HG03342 (cell line): Measurements from ENCODE around the gene PRKN.
"Not testable (repeated sequence)": the region's sequence is repeated elsewhere in the genome, so short reads cannot be mapped to it uniquely, and the experiment has no call there.

ENCODE experiments used
- ATAC-seq: cut with Tn5 transposase; IDR thresholded peaks from one replicate; pipeline ENCODE4 v1.9.1; 2021; ENCODE audit warnings: mild to moderate bottlenecking, moderate library complexity; ENCODE audit not compliant: unreplicated experiment

The PRKN gene

DNA sequence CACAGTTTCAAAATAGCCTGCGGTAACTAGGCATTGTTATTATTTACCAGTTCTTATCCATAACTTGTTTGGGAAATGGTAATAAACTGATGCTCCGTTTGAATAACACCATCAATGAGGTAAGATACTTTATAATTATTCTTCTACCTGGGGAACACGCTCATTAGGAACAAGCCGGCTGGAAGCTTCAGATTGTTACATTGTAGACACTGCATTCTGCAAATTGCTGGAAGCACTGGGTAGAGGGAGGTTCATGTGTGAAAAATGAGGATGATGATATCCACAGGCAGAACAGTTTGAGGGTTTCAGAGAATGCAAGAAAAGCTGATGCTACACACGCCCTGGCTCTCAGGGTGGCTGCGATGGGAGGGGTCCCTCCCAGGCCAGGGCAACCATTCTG is 893.1 kb downstream of the PRKN start:
- ATAC-seq, result no peak

GRCh38 chr6:161833099-161833860 is 894.3 kb downstream of the PRKN start:
- no peak for ATAC-seq

DNA sequence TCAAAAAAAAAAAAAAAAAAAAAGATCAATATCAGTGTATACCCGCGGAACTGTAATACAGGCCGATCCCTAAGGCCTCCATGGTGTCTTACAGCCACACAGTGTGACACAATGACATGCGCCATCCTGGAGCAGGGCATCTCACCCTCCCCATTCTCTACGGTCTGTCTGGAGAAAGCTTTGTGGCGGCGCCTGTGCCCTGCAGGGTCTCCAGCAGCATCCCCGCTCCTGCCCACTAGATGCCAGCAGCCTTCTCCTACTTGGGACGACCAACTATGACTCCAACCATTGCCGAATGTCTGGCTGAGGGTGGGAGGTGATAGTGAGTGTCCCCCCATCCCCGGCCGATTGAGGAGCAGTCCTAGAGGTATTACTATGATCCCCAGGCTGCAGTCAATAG is 894.9 kb downstream of the PRKN start:
- no peak for ATAC-seq

GRCh38 chr6:161830866-161831616 is 896.5 kb downstream of the PRKN start:
- no peak for ATAC-seq

- no peak for ATAC-seq
These were observed 898.3 kb downstream of the PRKN start for GRCh38 chr6:161829291-161829729.

DNA sequence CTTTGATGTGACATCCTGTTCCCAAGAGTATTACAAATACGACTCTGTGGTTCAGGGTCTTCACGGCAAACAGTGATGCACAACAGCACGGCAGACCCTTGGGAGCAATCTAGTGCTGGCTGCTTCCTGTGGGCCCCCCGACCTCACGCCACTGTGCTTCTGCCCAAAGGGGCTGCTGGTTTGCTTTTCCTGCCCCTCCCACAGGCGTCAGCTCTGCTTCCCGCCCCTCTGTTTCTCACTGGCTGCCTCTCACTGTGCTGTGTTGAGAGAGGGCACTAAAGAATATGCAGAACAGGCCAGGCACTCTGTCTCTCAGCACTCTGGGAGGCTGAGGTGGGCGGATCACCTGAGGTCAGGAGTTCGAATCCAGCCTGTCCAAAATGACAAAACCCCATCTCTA is 899.2 kb downstream of the PRKN start:
- ATAC-seq, result no peak

DNA sequence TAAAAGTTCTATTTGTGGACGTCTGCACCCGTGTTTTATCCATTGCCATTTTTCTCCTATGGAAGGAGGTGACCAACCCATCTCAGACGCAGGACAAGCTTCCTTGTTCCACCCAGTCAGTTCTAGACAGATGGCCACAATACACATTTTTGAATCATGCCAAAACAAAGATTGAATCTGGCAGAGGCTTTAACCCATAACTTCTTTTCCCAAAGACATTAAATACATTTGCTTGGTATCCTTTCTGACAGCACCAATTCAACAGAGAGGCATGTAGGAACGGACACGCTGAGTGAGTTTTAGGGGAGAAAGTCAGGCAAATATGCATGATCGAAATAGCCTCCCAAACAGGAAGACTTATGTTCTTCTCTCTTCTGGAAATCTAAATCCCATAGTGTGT is 901.1 kb downstream of the PRKN start:
- no peak for ATAC-seq

GRCh38 chr6:161822204-161822603 is 905.4 kb downstream of the PRKN start:
- ATAC-seq, result not testable (repeated sequence)

- ATAC-seq, result no peak
These were observed 909.7 kb downstream of the PRKN start for GRCh38 chr6:161817881-161818280.

DNA sequence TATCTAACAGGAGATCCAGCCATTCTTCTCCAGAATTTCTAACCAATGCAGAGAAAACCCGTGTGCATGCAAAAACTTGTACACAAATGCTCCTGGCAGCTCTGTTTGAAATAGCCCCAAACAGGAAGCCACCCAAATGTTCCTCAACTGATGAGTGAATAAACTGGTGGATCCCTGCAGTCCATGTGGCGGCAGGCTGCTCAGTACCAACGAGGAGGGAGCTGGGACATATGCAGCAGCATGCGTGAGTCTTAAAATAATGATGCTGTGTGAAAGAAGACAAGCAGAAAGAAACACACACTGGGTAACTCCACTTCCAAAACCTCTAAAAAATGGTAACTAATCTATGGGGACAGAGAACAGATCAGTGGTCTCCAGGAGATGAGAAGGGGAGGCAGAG is 911.6 kb downstream of the PRKN start:
- no peak for ATAC-seq

DNA sequence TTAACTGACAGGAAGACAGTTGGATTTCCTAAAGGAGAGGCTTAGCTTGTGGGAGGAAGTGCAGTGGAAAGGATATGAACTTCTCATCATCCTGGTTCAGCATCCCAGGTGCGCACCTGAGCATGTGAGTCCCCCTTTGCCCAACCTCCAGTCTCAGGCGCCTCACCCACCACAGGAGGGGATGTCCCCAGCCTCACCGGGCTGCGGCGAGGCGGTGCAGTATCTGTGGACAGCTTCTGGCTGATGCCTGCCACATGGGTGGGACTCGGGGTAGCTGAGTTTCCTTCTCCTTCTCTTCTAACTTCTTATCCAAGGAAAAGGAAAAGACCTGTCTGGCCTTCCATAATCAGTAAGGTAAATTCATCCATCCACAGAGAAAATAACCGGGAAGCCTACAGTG is 914.4 kb downstream of the PRKN start:
- ATAC-seq, result no peak

DNA sequence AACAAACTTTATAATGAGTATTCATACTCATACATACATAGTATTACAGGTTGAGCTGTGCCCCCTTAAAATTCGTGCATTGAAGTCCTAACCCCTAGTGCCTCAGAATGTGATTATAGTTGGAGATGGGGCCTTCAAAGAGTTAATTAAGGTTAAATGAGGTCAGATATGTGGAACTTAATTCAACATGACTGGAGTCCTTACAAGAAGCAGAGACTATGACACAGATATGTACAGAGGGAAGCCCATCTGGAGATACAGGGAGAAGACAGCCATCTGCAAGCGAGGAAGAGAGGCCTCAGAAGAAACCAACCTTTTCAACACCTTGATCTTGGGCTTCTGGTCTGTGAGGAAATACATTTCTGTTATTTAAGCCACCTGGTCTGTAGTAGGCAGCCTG is 917.6 kb downstream of the PRKN start:
- ATAC-seq, result no peak

DNA sequence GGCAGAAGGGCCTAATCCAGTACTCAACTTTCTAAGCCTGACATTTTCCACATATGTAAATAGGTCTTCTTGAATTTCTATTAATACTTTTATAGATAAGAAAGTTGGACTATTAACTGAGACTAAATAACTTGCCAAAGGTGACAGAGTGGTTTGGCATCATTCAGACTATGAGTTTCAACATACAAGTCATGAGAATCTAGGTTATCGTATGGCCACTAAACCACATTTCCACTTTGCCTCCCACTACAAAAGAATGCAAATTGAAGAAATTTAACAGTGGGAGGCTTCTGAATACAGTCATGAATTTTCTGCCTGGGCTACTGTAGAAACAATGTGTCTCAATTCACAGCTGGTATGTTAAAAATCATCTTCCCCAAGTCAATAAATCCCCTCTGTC is 922.7 kb downstream of the PRKN start:
- no peak for ATAC-seq

- ATAC-seq, result no peak
These were observed 924.4 kb downstream of the PRKN start for GRCh38 chr6:161803131-161803530.

DNA sequence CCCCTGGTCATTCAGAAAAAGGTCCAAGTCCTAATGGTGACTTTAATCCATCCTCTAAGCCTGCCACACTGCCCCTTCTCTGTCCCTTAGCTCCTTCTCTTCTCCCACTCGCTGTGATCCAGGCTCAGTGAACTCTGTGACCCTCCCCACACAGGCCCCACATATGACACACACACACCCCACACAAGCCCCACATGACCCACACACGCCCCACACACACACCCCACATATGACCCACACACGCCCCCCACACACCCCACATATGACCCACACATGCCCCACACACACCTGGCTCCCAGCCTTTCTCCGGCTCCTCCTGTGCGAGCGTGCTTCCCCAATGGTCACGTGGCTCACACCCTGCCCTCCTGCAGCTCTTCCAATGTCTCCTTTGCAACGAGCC is 925.3 kb downstream of the PRKN start:
- no peak for ATAC-seq

DNA sequence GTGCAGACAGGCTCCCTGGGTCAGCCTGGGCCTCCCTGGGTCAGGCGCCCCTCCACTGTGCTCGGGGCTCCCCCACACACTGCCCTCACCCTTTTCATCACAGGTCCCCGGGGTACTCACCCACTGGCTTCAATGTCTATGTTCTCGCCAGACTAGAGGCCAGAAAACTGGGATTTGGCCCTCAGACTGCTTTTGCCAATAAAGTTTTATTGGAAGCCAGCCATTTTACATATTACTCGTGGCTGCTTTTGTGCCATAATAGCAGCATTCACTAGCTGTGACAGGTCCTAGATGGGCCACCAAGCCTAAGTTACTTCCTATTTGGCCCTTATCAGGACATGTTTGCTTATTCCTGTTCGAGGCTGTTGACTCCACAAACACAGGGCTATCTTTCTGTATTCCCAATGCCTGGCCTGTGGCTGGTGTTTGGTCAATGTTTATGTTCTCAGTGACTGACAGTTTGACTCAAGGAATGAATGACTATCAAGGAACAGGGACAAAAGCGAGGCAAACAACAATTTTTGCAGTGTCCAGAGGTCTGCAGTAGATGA is 928.6 kb downstream of the PRKN start:
- no peak for ATAC-seq

DNA sequence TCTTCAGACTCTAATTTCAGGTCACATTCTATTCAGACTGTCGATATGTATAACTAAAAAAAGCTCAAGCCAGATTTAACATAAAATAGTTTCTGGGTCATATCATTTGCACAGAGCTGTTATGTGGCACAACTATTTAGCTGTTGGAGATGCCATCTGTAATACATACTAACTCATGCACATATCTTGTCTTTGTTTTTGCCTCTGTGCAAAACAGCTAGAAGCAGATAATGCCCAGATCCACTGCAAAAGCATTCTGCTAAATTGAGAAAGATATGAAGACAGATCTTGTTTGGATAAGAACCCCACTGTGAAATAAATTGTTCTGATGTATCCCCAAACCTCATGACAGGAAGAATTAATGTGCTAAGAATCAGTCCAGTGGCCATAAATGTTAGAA is 930.9 kb downstream of the PRKN start:
- ATAC-seq, result no peak

- ATAC-seq, result no peak
These were observed 934.6 kb downstream of the PRKN start for GRCh38 chr6:161792851-161793493.

DNA sequence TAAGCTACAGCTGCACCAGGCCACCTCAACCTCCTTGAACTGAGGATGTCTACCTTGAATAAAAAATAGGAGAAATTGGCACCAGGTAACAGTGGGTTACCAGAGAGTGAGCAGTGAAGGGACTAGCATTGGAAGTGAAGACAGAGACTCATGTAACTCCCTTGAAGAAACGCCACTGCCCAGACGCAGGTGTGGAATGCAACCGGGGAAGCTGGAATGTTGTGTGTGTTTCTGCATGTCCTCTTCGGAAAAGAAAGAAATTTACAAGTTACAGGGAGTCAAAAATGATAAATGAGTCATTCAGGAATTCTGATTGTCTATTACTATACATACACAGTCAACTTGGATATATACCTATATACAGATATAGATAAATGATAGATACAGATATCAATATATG is 939.0 kb downstream of the PRKN start:
- no peak for ATAC-seq

DNA sequence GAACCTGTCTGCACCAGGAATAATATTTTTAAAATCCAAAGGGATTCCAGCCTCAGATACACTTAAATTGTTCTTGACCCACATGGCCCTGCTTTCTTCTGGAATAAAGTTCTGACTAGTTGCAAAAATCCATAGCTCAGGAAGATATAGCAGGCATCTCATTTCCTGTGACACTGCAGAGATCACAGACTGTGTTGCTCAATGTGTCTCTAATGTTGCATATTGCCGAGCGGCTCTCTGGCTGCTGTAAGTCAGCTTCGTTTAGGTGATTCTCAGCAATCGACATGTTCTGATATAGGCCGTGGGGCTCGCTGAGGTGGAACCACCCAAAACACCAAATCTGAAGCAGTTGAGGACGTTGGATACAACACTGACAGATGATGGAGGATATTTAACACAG is 955.4 kb downstream of the PRKN start:
- no peak for ATAC-seq

DNA sequence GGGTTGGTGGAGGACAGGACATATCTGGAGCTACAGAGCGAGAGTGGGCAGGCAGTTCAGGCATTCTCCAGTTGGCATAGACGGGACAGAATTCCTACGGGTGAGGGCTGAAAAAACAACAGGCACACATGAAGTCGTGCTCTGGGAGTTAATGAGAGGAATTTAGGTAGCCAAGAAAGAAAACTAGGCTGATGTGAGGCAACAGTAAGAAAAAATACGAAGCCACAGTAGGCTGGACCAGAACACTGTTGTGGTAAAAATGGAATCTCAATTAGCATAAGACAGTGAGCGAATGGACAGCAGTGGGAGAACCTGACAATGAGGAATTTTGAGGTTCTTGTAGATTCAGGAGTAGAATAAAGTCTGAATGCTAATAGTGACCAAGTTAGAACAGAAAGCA is 965.6 kb downstream of the PRKN start:
- no peak for ATAC-seq

- ATAC-seq, result no peak
These were observed 972.5 kb downstream of the PRKN start for GRCh38 chr6:161755080-161755479.
